ENCODE data around the gene CXorf65. TPM values are rescaled to one million over a fixed set of nuclear protein-coding genes. Genes with fewer than 3 reads are reported as not detected.
A peak's percentile ranks its signal among the peaks of the same experiment; 100 is the strongest.

The CXorf65 gene
- total and polyA plus RNA-seq, 3 donors from 2014 or later = 2.8 to 22.9 (median 13.2) TPM

DNA sequence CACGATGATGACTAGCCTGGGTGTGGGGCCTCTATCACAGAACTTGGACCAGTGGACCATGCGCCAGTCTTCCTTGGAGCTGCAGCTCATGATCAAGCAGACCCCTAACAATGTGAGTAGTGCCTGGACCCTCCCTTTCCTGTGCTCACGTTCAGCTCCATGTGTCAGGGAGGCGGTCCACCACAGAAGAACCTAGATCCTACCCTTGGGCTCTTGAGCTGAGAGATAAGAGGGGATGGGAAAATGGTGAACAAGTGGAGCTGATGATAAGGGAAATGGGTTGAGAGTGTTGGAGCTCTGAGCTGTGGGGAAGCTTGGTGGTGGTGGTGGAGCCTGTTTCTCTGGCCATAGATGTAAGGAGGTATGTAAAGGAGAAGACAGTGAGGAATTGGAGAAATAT, 25.0 kb upstream of the CXorf65 start:
- H3K36me3 ChIP-seq (ENCODE audit: low read depth, missing control alignments) = no peaks in the 10 kb centered on the region
- H3K27ac ChIP-seq = no peak overlapping the region
- no peak overlapping the region for H3K4me3 ChIP-seq
- no peaks in the 10 kb centered on the region for H3K9me3 ChIP-seq
- H3K27me3 ChIP-seq = no peaks in the 10 kb centered on the region
- intact Hi-C loops (cut with DNase I; ENCODE audit: low total_unique reads) = no loop called here
- H3K4me1 ChIP-seq = peaks cover 6% of the 10 kb centered on the region
- DNase-seq = no peak
- 73 to 94% methylated on average over 3 of the region's 4 CpGs for WGBS, 2 donors
- TF ChIP-seq POLR2A (IDR thresholded peaks at IDR 0.05) = no peak
- TF ChIP-seq, protein P1, sequence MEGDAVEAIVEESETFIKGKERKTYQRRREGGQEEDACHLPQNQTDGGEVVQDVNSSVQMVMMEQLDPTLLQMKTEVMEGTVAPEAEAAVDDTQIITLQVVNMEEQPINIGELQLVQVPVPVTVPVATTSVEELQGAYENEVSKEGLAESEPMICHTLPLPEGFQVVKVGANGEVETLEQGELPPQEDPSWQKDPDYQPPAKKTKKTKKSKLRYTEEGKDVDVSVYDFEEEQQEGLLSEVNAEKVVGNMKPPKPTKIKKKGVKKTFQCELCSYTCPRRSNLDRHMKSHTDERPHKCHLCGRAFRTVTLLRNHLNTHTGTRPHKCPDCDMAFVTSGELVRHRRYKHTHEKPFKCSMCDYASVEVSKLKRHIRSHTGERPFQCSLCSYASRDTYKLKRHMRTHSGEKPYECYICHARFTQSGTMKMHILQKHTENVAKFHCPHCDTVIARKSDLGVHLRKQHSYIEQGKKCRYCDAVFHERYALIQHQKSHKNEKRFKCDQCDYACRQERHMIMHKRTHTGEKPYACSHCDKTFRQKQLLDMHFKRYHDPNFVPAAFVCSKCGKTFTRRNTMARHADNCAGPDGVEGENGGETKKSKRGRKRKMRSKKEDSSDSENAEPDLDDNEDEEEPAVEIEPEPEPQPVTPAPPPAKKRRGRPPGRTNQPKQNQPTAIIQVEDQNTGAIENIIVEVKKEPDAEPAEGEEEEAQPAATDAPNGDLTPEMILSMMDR (IDR thresholded peaks at IDR 0.05) = no peak

DNA sequence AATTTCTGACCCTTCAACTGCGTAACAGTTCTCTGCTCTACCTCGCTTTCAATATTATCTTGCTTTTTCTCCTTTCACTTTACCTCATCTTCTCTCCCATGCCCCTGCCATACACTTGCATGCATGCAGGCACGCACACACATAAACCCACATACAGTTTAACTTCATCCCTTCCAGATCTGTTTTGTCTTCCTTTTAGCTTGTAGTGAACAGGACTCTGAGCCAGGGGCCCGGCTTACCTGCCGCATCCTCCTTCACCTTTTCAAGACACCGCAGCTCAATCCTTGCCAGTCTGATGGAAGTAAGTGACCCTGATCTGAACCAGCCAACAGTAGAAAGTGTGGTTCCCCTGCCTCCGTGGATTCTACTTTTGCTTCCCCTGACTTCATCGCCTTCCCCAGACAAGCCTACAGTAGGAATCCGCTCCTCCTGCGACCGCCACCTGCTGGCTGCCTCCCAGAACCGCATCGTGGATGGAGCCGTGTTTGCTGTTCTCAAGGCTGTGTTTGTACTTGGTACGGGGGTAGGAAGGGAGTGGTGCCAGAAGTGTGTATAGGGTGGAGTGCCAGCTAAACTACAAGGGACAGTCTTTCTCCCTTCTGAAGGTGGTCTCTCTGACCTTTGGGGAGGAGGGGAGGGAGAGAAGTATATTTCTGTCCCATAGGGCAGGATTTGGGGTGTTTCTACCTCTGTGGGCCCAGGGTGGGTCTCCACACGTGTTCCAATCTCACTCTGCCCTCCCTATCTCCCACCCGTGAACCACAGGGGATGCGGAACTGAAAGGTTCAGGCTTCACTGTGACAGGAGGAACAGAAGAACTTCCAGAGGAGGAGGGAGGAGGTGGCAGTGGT, 22.6 kb upstream of the CXorf65 start:
- Histone ChIP-seq H3K36me3 (ENCODE audit: low read depth, missing control alignments) (no peaks in the 10 kb centered on the region), H3K4me1 (peaks cover 6% of the 10 kb centered on the region), H3K4me3 (no peak overlapping the region), H3K27me3 (no peaks in the 10 kb centered on the region), H3K9me3 (no peaks in the 10 kb centered on the region), H3K27ac (peak overlapping the region in 1 of 2 donors; percentile 36)
- intact Hi-C loops (cut with DNase I; ENCODE audit: low total_unique reads) = no loop called here
- peak; percentile 68 for DNase-seq
- TF ChIP-seq, protein P1 (IDR thresholded peaks at IDR 0.05) = peak; percentile 32 to 59 (median 50)
- no peak for TF ChIP-seq POLR2A (IDR thresholded peaks at IDR 0.05)
- 30 to 69% methylated on average over 6 to 18 of the region's 18 CpGs for WGBS, 2 donors

DNA sequence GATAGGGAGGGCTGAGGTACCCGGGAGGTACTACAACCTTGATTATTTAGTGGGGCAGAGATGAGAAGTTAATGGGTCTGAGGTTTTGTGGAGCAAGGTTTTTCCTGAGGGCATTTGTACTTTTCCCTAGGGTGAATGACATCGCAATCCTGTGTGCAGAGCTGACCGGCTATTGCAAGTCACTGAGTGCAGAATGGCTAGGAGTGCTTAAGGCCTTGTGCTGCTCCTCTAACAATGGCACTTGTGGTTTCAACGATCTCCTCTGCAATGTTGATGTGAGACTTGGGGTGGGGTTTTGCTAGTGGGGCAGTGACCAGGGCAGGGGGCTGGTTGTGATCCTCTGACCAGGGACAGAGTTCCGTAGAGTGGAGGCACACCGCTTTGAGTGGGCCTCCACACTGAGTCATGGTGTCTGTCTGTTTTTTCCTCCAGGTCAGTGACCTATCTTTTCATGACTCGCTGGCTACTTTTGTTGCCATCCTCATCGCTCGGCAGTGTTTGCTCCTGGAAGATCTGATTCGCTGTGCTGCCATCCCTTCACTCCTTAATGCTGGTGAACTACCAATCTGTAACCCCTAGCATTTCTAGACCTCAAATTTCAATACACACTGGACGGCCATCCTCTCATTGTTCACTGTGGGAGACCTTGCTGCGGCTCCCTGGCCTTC, 21.8 kb upstream of the CXorf65 start:
- H3K36me3 ChIP-seq (ENCODE audit: low read depth, missing control alignments) = no peaks in the 10 kb centered on the region
- no peak overlapping the region for H3K4me3 ChIP-seq
- H3K9me3 ChIP-seq = no peaks in the 10 kb centered on the region
- 52 to 59% methylated on average over 5 to 11 of the region's 12 CpGs for WGBS, 2 donors
- no peak overlapping the region for H3K27ac ChIP-seq
- peaks cover 6% of the 10 kb centered on the region for H3K4me1 ChIP-seq
- no peaks in the 10 kb centered on the region for H3K27me3 ChIP-seq
- no peak for TF ChIP-seq POLR2A (IDR thresholded peaks at IDR 0.05)
- TF ChIP-seq, protein P1 (IDR thresholded peaks at IDR 0.05) = no peak
- intact Hi-C loops (cut with DNase I; ENCODE audit: low total_unique reads) = no loop called here
- DNase-seq = peak; percentile 54

DNA sequence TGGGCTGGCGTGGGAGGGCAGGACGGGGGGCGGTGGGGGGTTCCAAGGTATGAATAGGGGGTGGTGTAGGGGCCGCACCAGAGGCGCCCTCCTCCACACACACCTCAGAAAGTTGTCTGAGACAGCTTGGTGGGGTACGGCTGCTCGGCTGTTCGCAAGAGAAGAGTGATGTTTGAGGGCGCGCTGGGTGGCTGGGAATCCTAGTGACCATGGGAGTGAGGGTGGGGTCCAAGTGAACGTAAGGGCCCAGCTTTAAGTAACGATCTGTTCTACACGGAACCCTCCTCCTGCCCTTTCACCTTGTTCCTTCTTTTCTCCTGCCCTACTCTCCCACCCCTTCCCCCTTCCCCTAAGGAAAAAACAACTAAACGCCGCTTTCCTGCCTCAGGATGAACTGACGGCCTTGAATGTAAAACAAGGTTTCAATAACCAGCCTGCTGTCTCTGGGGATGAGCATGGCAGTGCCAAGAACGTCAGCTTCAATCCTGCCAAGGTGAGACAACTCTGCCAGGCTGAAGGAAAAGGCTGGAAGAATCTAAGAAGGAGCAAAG, 12.5 kb upstream of the CXorf65 start:
- intact Hi-C loops (cut with DNase I; ENCODE audit: low total_unique reads) = no loop called here
- H3K27ac ChIP-seq = peak overlapping the region; percentile 90 to 91
- H3K36me3 ChIP-seq (ENCODE audit: low read depth, missing control alignments) = no peaks in the 10 kb centered on the region
- H3K27me3 ChIP-seq = no peaks in the 10 kb centered on the region
- WGBS, 2 donors = 0 to 1% methylated on average over 6 to 16 of the region's 17 CpGs
- H3K4me1 ChIP-seq = no peaks in the 10 kb centered on the region
- no peak for TF ChIP-seq POLR2A (IDR thresholded peaks at IDR 0.05)
- TF ChIP-seq, protein P1 (IDR thresholded peaks at IDR 0.05) = no peak
- DNase-seq = no peak
- H3K4me3 ChIP-seq = peak overlapping the region; percentile 66 to 75
- H3K9me3 ChIP-seq = no peaks in the 10 kb centered on the region
